NCI-H2171 (cell line): ENCODE measurements around the gene IGSF9B.

Experiments used
- DNase-seq: peaks from one replicate; lab custom pipeline; 2025; lab: John Stamatoyannopoulos, UW

The IGSF9B gene

GRCh38 chr11:133900176-133901105 is 56.3 kb downstream of the IGSF9B start:
- DNase-seq = no peak

GRCh38 chr11:133898770-133899115 is 58.0 kb downstream of the IGSF9B start:
- no peak for DNase-seq

- no peak for DNase-seq
These were observed 58.6 kb downstream of the IGSF9B start for GRCh38 chr11:133898031-133898769.

- DNase-seq = no peak
These were observed 59.5 kb downstream of the IGSF9B start for GRCh38 chr11:133897331-133897650.

- no peak for DNase-seq
These were observed 60.0 kb downstream of the IGSF9B start for GRCh38 chr11:133896642-133897330.

GRCh38 chr11:133896028-133896427 is 60.7 kb downstream of the IGSF9B start:
- no peak for DNase-seq

- no peak for DNase-seq
These were observed 61.2 kb downstream of the IGSF9B start for GRCh38 chr11:133895551-133895950.

- no peak for DNase-seq
These were observed 61.7 kb downstream of the IGSF9B start for GRCh38 chr11:133895061-133895479.

GRCh38 chr11:133893381-133893780 is 63.4 kb downstream of the IGSF9B start:
- peak; percentile 29 for DNase-seq

- no peak for DNase-seq
These were observed 64.0 kb downstream of the IGSF9B start for GRCh38 chr11:133892584-133893380.

- DNase-seq = no peak
These were observed 64.6 kb downstream of the IGSF9B start for GRCh38 chr11:133892126-133892525.

GRCh38 chr11:133889893-133890292 is 66.9 kb downstream of the IGSF9B start:
- no peak for DNase-seq

- no peak for DNase-seq
These were observed 67.6 kb downstream of the IGSF9B start for GRCh38 chr11:133889188-133889587.

- DNase-seq = no peak
These were observed 69.0 kb downstream of the IGSF9B start for GRCh38 chr11:133887692-133888332.

- DNase-seq = no peak
These were observed 70.7 kb downstream of the IGSF9B start for GRCh38 chr11:133886029-133886428.

GRCh38 chr11:133872160-133872559 is 84.6 kb downstream of the IGSF9B start:
- no peak for DNase-seq

GRCh38 chr11:133867456-133867855 is 89.3 kb downstream of the IGSF9B start:
- no peak for DNase-seq

GRCh38 chr11:133865466-133865865 is 91.3 kb downstream of the IGSF9B start:
- DNase-seq = no peak

GRCh38 chr11:133864756-133865155 is 92.0 kb downstream of the IGSF9B start:
- no peak for DNase-seq

- no peak for DNase-seq
These were observed 96.6 kb downstream of the IGSF9B start for GRCh38 chr11:133860151-133860550.
